ENCODE results near the gene SPSB1. TPM values are rescaled to one million over a fixed set of nuclear protein-coding genes. Genes with fewer than 3 reads are reported as not detected.

SPSB1 gene
- total and polyA plus RNA-seq, 4 donors, result 21.2 to 62.0 (median 35.8) TPM

DNA sequence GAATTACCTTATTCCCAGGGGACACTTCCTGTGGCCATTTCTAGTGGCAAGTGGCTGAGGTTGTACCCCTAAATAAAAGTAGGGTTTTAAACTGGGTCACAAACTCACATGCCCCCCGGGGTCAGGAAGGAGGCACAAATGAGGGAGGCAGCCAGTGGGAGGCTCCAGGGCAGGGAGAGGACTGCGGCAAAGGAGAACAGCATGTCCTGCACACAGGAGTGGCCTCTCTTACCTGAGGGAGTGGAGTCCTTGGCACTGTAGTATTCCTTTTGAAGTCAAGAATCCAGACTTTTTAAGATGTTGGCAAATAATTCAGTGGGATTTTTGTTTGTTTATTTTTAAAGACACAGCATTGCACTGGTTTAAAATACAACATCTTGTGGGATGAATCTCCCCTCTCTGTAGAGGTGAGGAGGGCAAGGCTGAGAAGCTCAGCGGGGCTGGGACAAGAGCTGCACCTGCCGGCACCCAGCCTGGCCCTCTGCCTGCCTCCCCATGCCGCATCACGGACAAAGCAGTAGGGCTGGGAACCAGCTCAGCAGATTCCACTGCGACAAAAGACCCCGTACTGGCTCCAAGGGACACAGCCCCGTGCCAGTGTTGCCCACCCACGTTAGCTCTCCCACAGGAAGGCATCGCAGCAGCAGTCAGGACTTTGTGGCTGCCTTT, 22.2 kb downstream of the SPSB1 start:
- intact Hi-C loops (cut with DNase I), result no loop called here
- H3K4me3 ChIP-seq (ENCODE audit: low read length in 2 of 2), result no peak overlapping the region
- no peak for DNase-seq
- no peaks in the 10 kb centered on the region for H3K9me3 ChIP-seq (ENCODE audit: control insufficient read depth, low read length)
- H3K4me1 ChIP-seq (ENCODE audit: control insufficient read depth in 1 of 2, insufficient read depth in 2 of 2, low read length in 2 of 2), result no peaks in the 10 kb centered on the region
- ATAC-seq (ENCODE audit: low FRiP score), result no peak
- H3K27ac ChIP-seq (ENCODE audit: low read depth in 1 of 2, low read length in 2 of 2), result peak overlapping the region in 1 of 2 donors; percentile 55
- H3K27me3 ChIP-seq (ENCODE audit: control insufficient read depth in 1 of 2, insufficient read depth in 2 of 2, low read length in 1 of 2), result no peaks in the 10 kb centered on the region
- 71% methylated on average over 11 of the region's 11 CpGs for WGBS, 2 donors
- no peaks in the 10 kb centered on the region for H3K36me3 ChIP-seq (ENCODE audit: control insufficient read depth in 1 of 2, insufficient read depth in 2 of 2, low read length in 1 of 2)

- H3K4me3 ChIP-seq (ENCODE audit: low read length in 2 of 2), result no peak overlapping the region
- H3K27ac ChIP-seq (ENCODE audit: low read depth in 1 of 2, low read length in 2 of 2), result peak overlapping the region in 1 of 2 donors; percentile 55
- ATAC-seq (ENCODE audit: low FRiP score) (no peak), DNase-seq (peak; percentile 70 to 72)
- intact Hi-C loops (cut with DNase I), result no loop called here
- H3K4me1 ChIP-seq (ENCODE audit: control insufficient read depth in 1 of 2, insufficient read depth in 2 of 2, low read length in 2 of 2), result no peaks in the 10 kb centered on the region
- WGBS, 2 donors, result 22 to 23% methylated on average over 20 of the region's 20 CpGs
- no peaks in the 10 kb centered on the region for H3K27me3 ChIP-seq (ENCODE audit: control insufficient read depth in 1 of 2, insufficient read depth in 2 of 2, low read length in 1 of 2)
- no peaks in the 10 kb centered on the region for H3K36me3 ChIP-seq (ENCODE audit: control insufficient read depth in 1 of 2, insufficient read depth in 2 of 2, low read length in 1 of 2)
- no peaks in the 10 kb centered on the region for H3K9me3 ChIP-seq (ENCODE audit: control insufficient read depth, low read length)
Observed at GRCh38 chr1:9315411-9316079, 22.9 kb downstream of the SPSB1 start.

DNA sequence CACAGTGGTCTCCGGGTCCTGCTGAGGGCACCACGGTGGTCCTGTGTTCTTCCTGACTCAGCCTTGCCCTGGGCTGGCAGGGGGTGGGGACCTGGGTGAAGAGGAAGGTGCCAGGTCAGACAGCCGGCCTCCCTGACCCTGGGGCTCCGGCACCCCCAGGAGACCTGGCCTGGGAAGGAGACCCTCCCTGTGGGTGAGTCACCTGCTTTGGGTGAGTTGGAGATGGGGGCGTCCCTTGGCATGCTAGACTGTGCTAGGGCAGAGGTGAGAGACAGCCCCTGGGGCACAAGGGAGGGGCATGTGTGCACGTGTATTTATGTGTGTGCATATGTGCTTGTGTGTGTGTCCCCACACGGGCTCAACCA, 23.4 kb downstream of the SPSB1 start:
- intact Hi-C loops (cut with DNase I), result no loop called here
- Histone ChIP-seq H3K4me3 (ENCODE audit: low read length in 2 of 2) (no peak overlapping the region), H3K9me3 (ENCODE audit: control insufficient read depth, low read length) (no peaks in the 10 kb centered on the region), H3K36me3 (ENCODE audit: control insufficient read depth in 1 of 2, insufficient read depth in 2 of 2, low read length in 1 of 2) (no peaks in the 10 kb centered on the region), H3K27ac (ENCODE audit: low read depth in 1 of 2, low read length in 2 of 2) (peak overlapping the region in 1 of 2 donors; percentile 0), H3K27me3 (ENCODE audit: control insufficient read depth in 1 of 2, insufficient read depth in 2 of 2, low read length in 1 of 2) (no peaks in the 10 kb centered on the region), H3K4me1 (ENCODE audit: control insufficient read depth in 1 of 2, insufficient read depth in 2 of 2, low read length in 2 of 2) (no peaks in the 10 kb centered on the region)
- DNase-seq, result no peak
- ATAC-seq (ENCODE audit: low FRiP score), result no peak
- WGBS, 2 donors, result 29 to 33% methylated on average over 7 of the region's 7 CpGs

- H3K4me1 ChIP-seq (ENCODE audit: control insufficient read depth in 1 of 2, insufficient read depth in 2 of 2, low read length in 2 of 2), result no peaks in the 10 kb centered on the region
- WGBS, 2 donors, result 90 to 91% methylated on average over 17 to 24 of the region's 24 CpGs
- H3K4me3 ChIP-seq (ENCODE audit: low read length in 2 of 2), result no peak overlapping the region
- no peaks in the 10 kb centered on the region for H3K27me3 ChIP-seq (ENCODE audit: control insufficient read depth in 1 of 2, insufficient read depth in 2 of 2, low read length in 1 of 2)
- peak in 1 of 2 donors; percentile 74 for DNase-seq
- H3K36me3 ChIP-seq (ENCODE audit: control insufficient read depth in 1 of 2, insufficient read depth in 2 of 2, low read length in 1 of 2), result no peaks in the 10 kb centered on the region
- intact Hi-C loops (cut with DNase I), result no loop called here
- H3K27ac ChIP-seq (ENCODE audit: low read depth in 1 of 2, low read length in 2 of 2), result peak overlapping the region in 1 of 2 donors; percentile 11
- H3K9me3 ChIP-seq (ENCODE audit: control insufficient read depth, low read length), result no peaks in the 10 kb centered on the region
- no peak for ATAC-seq (ENCODE audit: low FRiP score)
Observed at GRCh38 chr1:9316512-9316911, 23.8 kb downstream of the SPSB1 start.

DNA sequence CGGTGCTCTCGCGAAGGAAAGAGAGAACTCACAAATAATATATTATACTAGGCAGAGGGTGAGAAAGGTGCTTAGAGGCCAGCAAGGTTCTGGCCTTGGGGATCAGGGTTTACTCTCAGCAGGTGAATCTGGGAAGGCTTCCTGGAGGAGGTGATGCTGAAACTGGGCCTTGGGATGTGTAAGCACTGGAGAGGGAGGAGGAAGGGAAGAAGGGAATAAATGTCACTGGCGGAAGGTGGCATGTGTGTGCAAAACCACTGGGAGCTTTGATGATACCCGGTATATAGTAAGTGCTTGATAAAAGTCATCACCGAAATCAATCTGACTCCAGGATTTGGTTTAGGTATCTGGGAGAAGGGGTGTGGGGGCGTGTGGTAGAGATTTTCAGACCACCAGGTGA, 24.4 kb downstream of the SPSB1 start:
- no peaks in the 10 kb centered on the region for H3K9me3 ChIP-seq (ENCODE audit: control insufficient read depth, low read length)
- intact Hi-C loops (cut with DNase I), result no loop called here
- ATAC-seq (ENCODE audit: low FRiP score) (no peak), DNase-seq (no peak)
- no peaks in the 10 kb centered on the region for H3K36me3 ChIP-seq (ENCODE audit: control insufficient read depth in 1 of 2, insufficient read depth in 2 of 2, low read length in 1 of 2)
- H3K27me3 ChIP-seq (ENCODE audit: control insufficient read depth in 1 of 2, insufficient read depth in 2 of 2, low read length in 1 of 2), result no peaks in the 10 kb centered on the region
- no peak overlapping the region for H3K4me3 ChIP-seq (ENCODE audit: low read length in 2 of 2)
- H3K4me1 ChIP-seq (ENCODE audit: control insufficient read depth in 1 of 2, insufficient read depth in 2 of 2, low read length in 2 of 2), result no peaks in the 10 kb centered on the region
- peak overlapping the region in 1 of 2 donors; percentile 4 for H3K27ac ChIP-seq (ENCODE audit: low read depth in 1 of 2, low read length in 2 of 2)
- 90 to 91% methylated on average over 7 of the region's 7 CpGs for WGBS, 2 donors

DNA sequence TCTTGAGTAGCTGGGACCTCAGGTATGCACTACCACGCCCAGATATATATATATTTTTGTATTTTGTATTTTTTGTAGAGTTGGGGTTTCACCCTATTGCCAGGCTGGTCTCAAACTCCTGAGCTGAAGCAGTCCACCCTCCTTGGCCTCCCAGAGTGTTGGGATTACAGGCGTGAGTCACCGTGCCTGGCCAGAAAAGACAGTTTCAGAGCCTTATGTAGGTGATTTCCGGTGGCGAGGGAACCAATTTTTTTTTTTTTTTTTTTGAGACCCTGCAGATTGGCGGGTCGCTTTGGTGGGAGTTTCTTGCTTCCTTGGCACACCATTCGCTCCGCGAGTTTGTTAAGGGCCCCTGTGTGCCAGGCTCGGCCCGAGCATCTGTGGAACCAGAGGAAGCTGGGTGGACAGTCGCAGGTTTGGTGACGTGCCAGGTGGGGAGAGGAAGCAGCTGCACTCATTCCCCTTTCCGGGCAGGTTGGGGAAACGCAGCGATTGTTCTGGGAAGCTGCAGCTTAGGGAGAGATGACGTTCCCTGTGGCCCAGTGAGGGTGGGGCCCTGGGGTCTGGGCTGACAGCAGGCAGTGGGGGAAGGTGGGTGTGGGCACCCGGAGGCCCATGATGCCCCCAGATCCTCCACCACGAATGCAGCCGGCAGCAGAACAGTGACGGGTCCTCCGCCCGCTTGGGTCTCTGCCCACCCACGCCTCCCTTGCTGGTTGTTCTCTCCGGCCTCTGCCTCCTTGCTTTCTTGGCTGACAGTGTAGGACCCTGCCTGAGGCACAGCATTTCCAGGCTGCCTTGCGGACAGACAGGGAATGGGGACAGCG, 25.1 kb downstream of the SPSB1 start:
- Histone ChIP-seq H3K9me3 (ENCODE audit: control insufficient read depth, low read length) (no peaks in the 10 kb centered on the region), H3K27ac (ENCODE audit: low read depth in 1 of 2, low read length in 2 of 2) (peak overlapping the region in 1 of 2 donors; percentile 53), H3K4me3 (ENCODE audit: low read length in 2 of 2) (no peak overlapping the region), H3K36me3 (ENCODE audit: control insufficient read depth in 1 of 2, insufficient read depth in 2 of 2, low read length in 1 of 2) (no peaks in the 10 kb centered on the region), H3K27me3 (ENCODE audit: control insufficient read depth in 1 of 2, insufficient read depth in 2 of 2, low read length in 1 of 2) (no peaks in the 10 kb centered on the region), H3K4me1 (ENCODE audit: control insufficient read depth in 1 of 2, insufficient read depth in 2 of 2, low read length in 2 of 2) (no peaks in the 10 kb centered on the region)
- DNase-seq (peak in 1 of 2 donors; percentile 74), ATAC-seq (ENCODE audit: low FRiP score) (peak; percentile 33)
- intact Hi-C loops (cut with DNase I), result no loop called here
- 11 to 12% methylated on average over 28 of the region's 28 CpGs for WGBS, 2 donors

DNA sequence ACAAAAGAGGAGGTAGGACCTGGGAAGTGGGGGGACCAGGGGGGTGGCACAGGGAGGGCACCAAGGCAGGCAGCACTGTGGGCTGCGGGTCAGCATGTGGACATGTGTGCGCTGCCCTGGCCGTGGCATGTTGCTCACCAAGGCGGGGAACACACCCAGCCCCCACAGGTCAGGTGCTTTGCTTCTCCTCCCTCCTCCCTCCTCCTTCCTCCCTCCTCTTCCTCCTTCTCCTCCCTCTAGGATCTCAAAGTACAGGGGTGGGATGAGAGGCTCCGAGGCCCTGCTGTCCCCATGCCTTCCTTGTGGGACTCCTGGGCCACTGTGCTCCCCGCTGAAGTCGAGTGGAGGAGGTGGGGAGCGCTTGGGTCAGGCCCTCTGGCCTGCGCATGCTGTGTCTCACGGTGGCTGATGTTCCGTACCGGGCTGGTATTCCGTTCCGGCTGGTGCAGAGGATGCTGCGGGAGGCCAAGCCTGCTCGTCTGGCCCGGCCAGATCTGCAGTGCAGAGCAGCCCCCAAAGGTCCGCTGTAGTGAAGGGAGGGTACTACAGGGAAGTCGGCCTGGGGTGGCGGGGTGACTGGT, 26.6 kb downstream of the SPSB1 start:
- WGBS, 2 donors, result 79% methylated on average over 20 of the region's 20 CpGs
- H3K27me3 ChIP-seq (ENCODE audit: control insufficient read depth in 1 of 2, insufficient read depth in 2 of 2, low read length in 1 of 2), result no peaks in the 10 kb centered on the region
- DNase-seq, result no peak
- no peak overlapping the region for H3K27ac ChIP-seq (ENCODE audit: low read depth in 1 of 2, low read length in 2 of 2)
- no peaks in the 10 kb centered on the region for H3K36me3 ChIP-seq (ENCODE audit: control insufficient read depth in 1 of 2, insufficient read depth in 2 of 2, low read length in 1 of 2)
- H3K4me1 ChIP-seq (ENCODE audit: control insufficient read depth in 1 of 2, insufficient read depth in 2 of 2, low read length in 2 of 2), result no peaks in the 10 kb centered on the region
- ATAC-seq (ENCODE audit: low FRiP score), result no peak
- no peak overlapping the region for H3K4me3 ChIP-seq (ENCODE audit: low read length in 2 of 2)
- intact Hi-C loops (cut with DNase I), result no loop called here
- H3K9me3 ChIP-seq (ENCODE audit: control insufficient read depth, low read length), result no peaks in the 10 kb centered on the region

GRCh38 chr1:9319789-9320519, 27.3 kb downstream of the SPSB1 start:
- Histone ChIP-seq H3K27me3 (ENCODE audit: control insufficient read depth in 1 of 2, insufficient read depth in 2 of 2, low read length in 1 of 2) (no peaks in the 10 kb centered on the region), H3K9me3 (ENCODE audit: control insufficient read depth, low read length) (no peaks in the 10 kb centered on the region), H3K4me3 (ENCODE audit: low read length in 2 of 2) (no peak overlapping the region), H3K4me1 (ENCODE audit: control insufficient read depth in 1 of 2, insufficient read depth in 2 of 2, low read length in 2 of 2) (no peaks in the 10 kb centered on the region), H3K27ac (ENCODE audit: low read depth in 1 of 2, low read length in 2 of 2) (no peak overlapping the region), H3K36me3 (ENCODE audit: control insufficient read depth in 1 of 2, insufficient read depth in 2 of 2, low read length in 1 of 2) (no peaks in the 10 kb centered on the region)
- intact Hi-C loops (cut with DNase I), result no loop called here
- 56 to 57% methylated on average over 21 of the region's 21 CpGs for whole genome bisulfite sequencing, 2 donors
- ATAC-seq (ENCODE audit: low FRiP score), result no peak
- DNase-seq, result peak in 1 of 2 donors; percentile 66

Data from aorta (tissue), 5 donors.